Measurements from ENCODE around the gene BABAM1.

- TF ChIP-seq POLR2A (IDR thresholded peaks at IDR 0.05), result no peak
- no peak for TF ChIP-seq CTCF (IDR thresholded peaks at IDR 0.05)
Observed at GRCh38 chr19:17259934-17260333, 7.3 kb upstream of the BABAM1 start.

Data from upper lobe of left lung (tissue), 4 donors.